Lung (tissue), 12 donors: ENCODE data around the gene SLC16A4. TPM values are rescaled to one million over a fixed set of nuclear protein-coding genes. Genes with fewer than 3 reads are reported as not detected.

Source experiments
- ATAC-seq: fragments of 200-7000 bp; cut with Tn5 transposase; one replicate; pipeline ENCODE4 v1.9.1; 2020; ENCODE audit warnings: moderate number of reproducible peaks; ENCODE audit not compliant: insufficient read depth, low FRiP score
- DNase-seq, 3 donors: peaks; one replicate each; pipeline ENCODE4 v3.0.0-alpha.2; 2013 to 2017
- H3K27ac ChIP-seq, 2 donors: one replicate each; pipeline ENCODE4 v1.5.1; 2013; ENCODE audit warnings: mild to moderate bottlenecking in 2 of 2, moderate library complexity in 2 of 2, control low read depth in 1 of 2, inconsistent platforms in 1 of 2, low read depth in 1 of 2, low read length in 1 of 2
- H3K27me3 ChIP-seq, 3 donors: one replicate each; pipeline ENCODE4 v1.5.1; 2013; ENCODE audit warnings: low read length in 2 of 3; ENCODE audit not compliant: control insufficient read depth in 3 of 3, insufficient read depth in 3 of 3
- H3K36me3 ChIP-seq, 4 donors: one replicate each; pipeline ENCODE4 v1.5.1; 2013; ENCODE audit warnings: low read length in 4 of 4, mild to moderate bottlenecking in 1 of 4, moderate library complexity in 1 of 4; ENCODE audit not compliant: control insufficient read depth in 4 of 4, insufficient read depth in 4 of 4
- H3K4me1 ChIP-seq, 5 donors: one replicate each; pipeline ENCODE4 v1.5.1; 2013; ENCODE audit warnings: low read length in 5 of 5, mild to moderate bottlenecking in 2 of 5, moderate library complexity in 1 of 5; ENCODE audit not compliant: control insufficient read depth in 5 of 5, insufficient read depth in 5 of 5
- H3K4me3 ChIP-seq: one replicate; pipeline ENCODE4 v1.5.1; 2013; ENCODE audit warnings: mild to moderate bottlenecking, control low read depth, moderate library complexity
- H3K9ac ChIP-seq, 2 donors: one replicate each; pipeline ENCODE4 v1.5.1; 2013; ENCODE audit warnings: low read length in 2 of 2, control low read depth in 1 of 2; ENCODE audit not compliant: insufficient read depth in 1 of 2
- H3K9me3 ChIP-seq, 4 donors: one replicate each; pipeline ENCODE4 v1.5.1; 2013; ENCODE audit warnings: low read length in 3 of 4, mild to moderate bottlenecking in 1 of 4, moderate library complexity in 1 of 4; ENCODE audit not compliant: control insufficient read depth in 4 of 4, insufficient read depth in 3 of 4
- WGBS, 2 donors: extraction: QIAGEN DNeasy Blood & Tissue Kit; methylation state at CpG; one replicate each; pipeline ENCODE4 v1.1.7; 2013; 5-methylcytosine and 5-hydroxymethylcytosine counted together
- polyA plus RNA-seq, 2 donors: library from polyadenylated mRNA; stranded (reverse); fragments of 200-250 nt; gene quantifications; one replicate each; pipeline ENCODE4 v1.2.1, GENCODE V29; 2013
- total RNA-seq, 2 donors: library from RNA; depleted of rRNA in 1 of 2; stranded (reverse); fragments of >200 nt in 1 of 2; gene quantifications; one replicate each; pipeline ENCODE4 v1.2.1, GENCODE V29; 2014 to 2021
- TF ChIP-seq, protein P1 (sequence below): IDR thresholded peaks from 2 replicates; pipeline ENCODE4 v1.5.1; 2012; ENCODE audit warnings: mild to moderate bottlenecking; ENCODE audit errors: control extremely low read depth, extremely low read depth
- donor health status: control.
- donor health status: control.
- donor health status: Bipolar disorder and iron deficiency.
- donor health status: healthy.
- donor health status: DM: yes; HTN: yes; CAD: no.

Gene SLC16A4
- total and polyA plus RNA-seq, 4 donors = 4.6 to 12.0 (median 7.7) TPM

DNA sequence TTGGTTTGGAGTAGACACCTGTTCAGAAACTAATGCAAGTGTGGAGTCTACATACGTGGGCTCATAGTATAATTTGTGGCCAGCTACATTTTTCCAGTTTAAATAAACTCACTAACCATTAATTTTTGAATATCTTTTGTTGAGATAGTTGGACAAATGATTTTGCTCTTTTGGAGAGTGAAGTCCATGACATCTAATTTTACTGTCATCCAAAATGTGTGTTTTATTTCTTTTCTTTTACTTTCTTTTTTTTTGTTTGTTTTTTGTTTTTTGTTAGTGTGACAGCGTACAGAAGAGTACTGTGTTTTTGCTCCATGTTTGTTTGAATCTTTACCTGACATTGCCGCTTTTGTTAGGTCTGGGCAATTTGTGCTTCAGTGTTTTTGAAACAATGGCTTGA is 46.7 kb downstream of the SLC16A4 start:
- no peak for ATAC-seq
- H3K36me3 ChIP-seq = peaks cover 3 to 35% (median 23%) of the 10 kb centered on the region in 4 donors
- no peaks in the 10 kb centered on the region for H3K27me3 ChIP-seq
- no peak overlapping the region for H3K27ac ChIP-seq
- DNase-seq = no peak
- 74 to 81% methylated on average over 3 of the region's 3 CpGs for WGBS, 2 donors
- H3K9me3 ChIP-seq = no peaks in the 10 kb centered on the region
- no peak overlapping the region for H3K4me3 ChIP-seq
- TF ChIP-seq, protein P1, sequence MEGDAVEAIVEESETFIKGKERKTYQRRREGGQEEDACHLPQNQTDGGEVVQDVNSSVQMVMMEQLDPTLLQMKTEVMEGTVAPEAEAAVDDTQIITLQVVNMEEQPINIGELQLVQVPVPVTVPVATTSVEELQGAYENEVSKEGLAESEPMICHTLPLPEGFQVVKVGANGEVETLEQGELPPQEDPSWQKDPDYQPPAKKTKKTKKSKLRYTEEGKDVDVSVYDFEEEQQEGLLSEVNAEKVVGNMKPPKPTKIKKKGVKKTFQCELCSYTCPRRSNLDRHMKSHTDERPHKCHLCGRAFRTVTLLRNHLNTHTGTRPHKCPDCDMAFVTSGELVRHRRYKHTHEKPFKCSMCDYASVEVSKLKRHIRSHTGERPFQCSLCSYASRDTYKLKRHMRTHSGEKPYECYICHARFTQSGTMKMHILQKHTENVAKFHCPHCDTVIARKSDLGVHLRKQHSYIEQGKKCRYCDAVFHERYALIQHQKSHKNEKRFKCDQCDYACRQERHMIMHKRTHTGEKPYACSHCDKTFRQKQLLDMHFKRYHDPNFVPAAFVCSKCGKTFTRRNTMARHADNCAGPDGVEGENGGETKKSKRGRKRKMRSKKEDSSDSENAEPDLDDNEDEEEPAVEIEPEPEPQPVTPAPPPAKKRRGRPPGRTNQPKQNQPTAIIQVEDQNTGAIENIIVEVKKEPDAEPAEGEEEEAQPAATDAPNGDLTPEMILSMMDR = no peak
- peak overlapping the region in 1 of 2 donors; percentile 52 for H3K9ac ChIP-seq
- H3K4me1 ChIP-seq = peaks cover 10 to 74% (median 23%) of the 10 kb centered on the region in 5 donors

GRCh38 chr1:110343249-110343648 is 47.6 kb downstream of the SLC16A4 start:
- no peak overlapping the region for H3K4me3 ChIP-seq
- ATAC-seq (no peak), DNase-seq (no peak)
- peaks cover 10 to 65% (median 23%) of the 10 kb centered on the region in 5 donors for H3K4me1 ChIP-seq
- no peaks in the 10 kb centered on the region for H3K27me3 ChIP-seq
- TF ChIP-seq, protein P1 = no peak
- WGBS, 2 donors = 65 to 86% methylated on average over 2 of the region's 2 CpGs
- no peaks in the 10 kb centered on the region for H3K9me3 ChIP-seq
- peaks cover 3 to 35% (median 23%) of the 10 kb centered on the region in 4 donors for H3K36me3 ChIP-seq
- H3K9ac ChIP-seq = peak overlapping the region in 1 of 2 donors; percentile 28
- H3K27ac ChIP-seq = no peak overlapping the region

- WGBS, 2 donors = 67 to 72% methylated on average over 9 of the region's 9 CpGs
- Histone ChIP-seq H3K27me3 (no peaks in the 10 kb centered on the region), H3K9me3 (no peaks in the 10 kb centered on the region), H3K4me1 (peaks cover 7 to 62% (median 19%) of the 10 kb centered on the region in 5 donors), H3K27ac (no peak overlapping the region), H3K4me3 (no peak overlapping the region), H3K36me3 (peaks cover 3 to 30% (median 20%) of the 10 kb centered on the region in 4 donors), H3K9ac (peak overlapping the region in 1 of 2 donors; percentile 2)
- ATAC-seq (no peak), DNase-seq (no peak)
- TF ChIP-seq, protein P1 = no peak
Measured at GRCh38 chr1:110341872-110342331, 48.9 kb downstream of the SLC16A4 start.
